GM18951 (cell line): ENCODE data around the gene HOXA7.

Experiments used
- POLR2A ChIP-seq: IDR thresholded peaks from 4 replicates; pipeline ENCODE4 v1.6.1; 2011; ENCODE audit warnings: mild to moderate bottlenecking; ENCODE audit not compliant: insufficient read length, insufficient read depth; ENCODE audit errors: extremely low read depth
- in situ Hi-C: fragments of 300-500 bp; cut with MboI; formaldehyde crosslinking; loops from one replicate; pipeline ENCODE4 v1.12.0; 2022; ENCODE audit warnings: low sequenced_read_pairs, mixed read lengths, inconsistent platforms; ENCODE audit not compliant: unreplicated experiment

HOXA7 gene

GRCh38 chr7:27154901-27155815 is 1.3 kb downstream of the HOXA7 start:
- TF ChIP-seq POLR2A = no peak
- in situ Hi-C loops = loop anchor here (10.0 kb wide), 1 partner anchor 780 kb away; no protein-coding TSS in a partner anchor

- TF ChIP-seq POLR2A = no peak
Observed at GRCh38 chr7:27154369-27154768, 2.1 kb downstream of the HOXA7 start.

GRCh38 chr7:27153526-27153925 is 2.9 kb downstream of the HOXA7 start:
- TF ChIP-seq POLR2A = no peak
- in situ Hi-C loops = loop anchor here (10.0 kb wide), 1 partner anchor 779 kb away; no protein-coding TSS in a partner anchor

More at GRCh38 chr7:27154369-27154768, 2.1 kb downstream of the HOXA7 start:
- in situ Hi-C loops = loop anchor here (10.0 kb wide), 1 partner anchor 780 kb away; no protein-coding TSS in a partner anchor

GRCh38 chr7:27152816-27153442 is 3.5 kb downstream of the HOXA7 start:
- in situ Hi-C loops = loop anchor here (10.0 kb wide), 1 partner anchor 778 kb away; no protein-coding TSS in a partner anchor
- TF ChIP-seq POLR2A = no peak

- no peak for TF ChIP-seq POLR2A
- in situ Hi-C loops = loop anchor here (10.0 kb wide), 1 partner anchor 777 kb away; no protein-coding TSS in a partner anchor
Observed at GRCh38 chr7:27151931-27152815, 4.3 kb downstream of the HOXA7 start, which contains the start of gene HOXA3. Gene HOXA3 (minus strand): TSS chr7:27152583. CDS start chr7:27110640, 41,943 bp downstream.

GRCh38 chr7:27151341-27151930 is 5.0 kb downstream of the HOXA7 start:
- TF ChIP-seq POLR2A = no peak
- in situ Hi-C loops = loop anchor here (10.0 kb wide), 1 partner anchor 777 kb away; no protein-coding TSS in a partner anchor

GRCh38 chr7:27150568-27151340 is 5.7 kb downstream of the HOXA7 start:
- in situ Hi-C loops = loop anchor here (10.0 kb wide), 1 partner anchor 776 kb away; no protein-coding TSS in a partner anchor
- no peak for TF ChIP-seq POLR2A

- in situ Hi-C loops = loop anchor here (10.0 kb wide), 1 partner anchor 775 kb away; no protein-coding TSS in a partner anchor
Observed at GRCh38 chr7:27149842-27150567, 6.5 kb downstream of the HOXA7 start.

GRCh38 chr7:27148756-27149641 is 7.5 kb downstream of the HOXA7 start:
- TF ChIP-seq POLR2A = no peak
- in situ Hi-C loops = no loop called here

More at GRCh38 chr7:27149842-27150567, 6.5 kb downstream of the HOXA7 start:
- TF ChIP-seq POLR2A = no peak
